MM.1S (cell line): ENCODE results near the gene LCE7A.

Source experiments
- DNase-seq: peaks from one replicate; pipeline ENCODE4 v3.0.0-alpha.2; 2015
- H2AFZ ChIP-seq: fragments of 300-600 bp; sonication (generic); 2 replicates; pipeline ENCODE4 v1.6.0; 2016; ENCODE audit warnings: antibody characterized with exemption, low read length
- H3F3A ChIP-seq: fragments of 300-600 bp; sonication (generic); 2 replicates; pipeline ENCODE4 v1.6.1; 2016; ENCODE audit warnings: mild to moderate bottlenecking, antibody characterized with exemption, low read length, moderate library complexity, mixed read lengths; ENCODE audit not compliant: insufficient read depth
- H3K27ac ChIP-seq: fragments of 300-600 bp; sonication (generic); 2 replicates; pipeline ENCODE4 v1.5.1; 2016; ENCODE audit warnings: mild to moderate bottlenecking, low read length
- H3K27me3 ChIP-seq: fragments of 300-600 bp; sonication (generic); replicated peaks from 2 replicates; pipeline ENCODE4 v1.6.0; 2016; ENCODE audit warnings: low read length; ENCODE audit not compliant: insufficient read depth
- H3K36me3 ChIP-seq: fragments of 300-600 bp; sonication (generic); replicated peaks from 2 replicates; pipeline ENCODE4 v1.6.1; 2016; ENCODE audit warnings: mild to moderate bottlenecking, low read length, mixed read lengths; ENCODE audit not compliant: insufficient read depth
- H3K4me1 ChIP-seq: fragments of 300-600 bp; sonication (generic); 2 replicates; pipeline ENCODE4 v1.6.1; 2016; ENCODE audit warnings: low read length, mixed read lengths
- H3K4me2 ChIP-seq: fragments of 300-600 bp; sonication (generic); 2 replicates; pipeline ENCODE4 v1.6.0; 2016; ENCODE audit warnings: low read depth, low read length
- H3K4me3 ChIP-seq: fragments of 300-600 bp; sonication (generic); 2 replicates; pipeline ENCODE4 v1.5.1; 2016; ENCODE audit warnings: low read length, mixed read lengths
- H3K79me2 ChIP-seq: fragments of 300-600 bp; sonication (generic); 2 replicates; pipeline ENCODE4 v1.6.1; 2016; ENCODE audit warnings: mixed run types, low read length, mixed read lengths
- H3K9ac ChIP-seq: fragments of 300-600 bp; sonication (generic); 2 replicates; pipeline ENCODE4 v1.6.1; 2016; ENCODE audit warnings: low read length, mixed read lengths
- H3K9me2 ChIP-seq: fragments of 300-600 bp; sonication (generic); replicated peaks from 2 replicates; pipeline ENCODE4 v1.6.1; 2016; ENCODE audit warnings: mild to moderate bottlenecking, low read length, mixed read lengths; ENCODE audit not compliant: insufficient read depth
- H3K9me3 ChIP-seq: fragments of 300-600 bp; sonication (generic); replicated peaks from 2 replicates; pipeline ENCODE4 v1.6.1; 2016; ENCODE audit warnings: mild to moderate bottlenecking, low read length, mixed read lengths; ENCODE audit not compliant: insufficient read depth
- H4K20me1 ChIP-seq: fragments of 300-600 bp; sonication (generic); 2 replicates; pipeline ENCODE4 v1.6.1; 2016; ENCODE audit warnings: mild to moderate bottlenecking, low read length, moderate library complexity, mixed read lengths; ENCODE audit not compliant: insufficient read depth
- CTCF ChIP-seq: fragments of 300-600 bp; sonication (generic); IDR thresholded peaks from 2 replicates; pipeline ENCODE4 v1.5.1; 2016; ENCODE audit warnings: antibody characterized with exemption, low read length, mixed read lengths
- EZH2 ChIP-seq: fragments of 300-600 bp; sonication (generic); optimal IDR thresholded peaks from 2 replicates; pipeline ENCODE3; 2017; ENCODE audit warnings: low read depth, mild to moderate bottlenecking, antibody characterized with exemption, low read length, mixed read lengths
- EZH2phosphoT487 ChIP-seq: fragments of 300-600 bp; sonication (generic); IDR thresholded peaks from 2 replicates; pipeline ENCODE4 v1.6.1; 2018; ENCODE audit warnings: antibody characterized with exemption, low read length

LCE7A gene

GRCh38 chr1:152876827-152877226, 17.0 kb downstream of the LCE7A start:
- no peak for DNase-seq
- no peaks in the 10 kb centered on the region for H3F3A ChIP-seq
- no peak overlapping the region for H3K9ac ChIP-seq

GRCh38 chr1:152878042-152878441, 18.2 kb downstream of the LCE7A start, which contains the start of gene SMCP:
SMCP (plus strand) TSS chr1:152878322; CDS start chr1:152884423, 6,101 bp downstream.
- H4K20me1 ChIP-seq = no peaks in the 10 kb centered on the region
- no peaks in the 10 kb centered on the region for H3K79me2 ChIP-seq
- no peak within 1 kb of the TSS for H3K27ac ChIP-seq
- no peaks in the 10 kb centered on the region for H3F3A ChIP-seq
- no peaks in the 10 kb centered on the region for H3K9me2 ChIP-seq
- no peaks in the 10 kb centered on the region for H3K9me3 ChIP-seq
- no peaks in the 10 kb centered on the region for H3K27me3 ChIP-seq
- H3K9ac ChIP-seq = no peak within 1 kb of the TSS
- no peak within 1 kb of the TSS for H2AFZ ChIP-seq
- H3K4me2 ChIP-seq = no peak within 1 kb of the TSS
- H3K4me1 ChIP-seq = no peaks in the 10 kb centered on the region
- no peak for TF ChIP-seq EZH2
- peak; percentile 48 for TF ChIP-seq CTCF
- DNase-seq = no peak
- H3K36me3 ChIP-seq = no peaks in the 10 kb centered on the region
- H3K4me3 ChIP-seq = no peak within 1 kb of the TSS

More at GRCh38 chr1:152876827-152877226, 17.0 kb downstream of the LCE7A start:
- no peaks in the 10 kb centered on the region for H3K36me3 ChIP-seq
- no peak for TF ChIP-seq EZH2phosphoT487
- TF ChIP-seq CTCF = no peak
- H3K27me3 ChIP-seq = no peaks in the 10 kb centered on the region
- no peaks in the 10 kb centered on the region for H3K79me2 ChIP-seq
- H3K4me2 ChIP-seq = no peak overlapping the region
- no peaks in the 10 kb centered on the region for H3K9me3 ChIP-seq
- H4K20me1 ChIP-seq = no peaks in the 10 kb centered on the region
- peaks cover 7% of the 10 kb centered on the region for H3K4me1 ChIP-seq
- no peaks in the 10 kb centered on the region for H3K9me2 ChIP-seq
- no peak overlapping the region for H3K27ac ChIP-seq
- no peak overlapping the region for H2AFZ ChIP-seq
- no peak overlapping the region for H3K4me3 ChIP-seq

GRCh38 chr1:152879559-152880198, 19.9 kb downstream of the LCE7A start:
- no peaks in the 10 kb centered on the region for H3K36me3 ChIP-seq
- no peak overlapping the region for H3K4me2 ChIP-seq
- no peaks in the 10 kb centered on the region for H3F3A ChIP-seq
- H3K27me3 ChIP-seq = no peaks in the 10 kb centered on the region
- no peaks in the 10 kb centered on the region for H3K9me2 ChIP-seq
- H3K4me3 ChIP-seq = no peak overlapping the region
- H3K27ac ChIP-seq = no peak overlapping the region
- H3K9me3 ChIP-seq = no peaks in the 10 kb centered on the region
- no peak overlapping the region for H3K9ac ChIP-seq
- H3K4me1 ChIP-seq = no peaks in the 10 kb centered on the region
- H4K20me1 ChIP-seq = no peaks in the 10 kb centered on the region
- H3K79me2 ChIP-seq = no peaks in the 10 kb centered on the region
- TF ChIP-seq EZH2 (no peak), CTCF (no peak), EZH2phosphoT487 (no peak)
- DNase-seq = no peak
- no peak overlapping the region for H2AFZ ChIP-seq
